ENCODE measurements around the gene RYR1. TPM values are rescaled to one million over a fixed set of nuclear protein-coding genes. Genes with fewer than 3 reads are reported as not detected.
"Not testable (repeated sequence)": the region's sequence is repeated elsewhere in the genome, so short reads cannot be mapped to it uniquely, and the experiment has no call there.

Gene RYR1
- total RNA-seq, 1 donor from 2014 or later, result 4.8 TPM

DNA sequence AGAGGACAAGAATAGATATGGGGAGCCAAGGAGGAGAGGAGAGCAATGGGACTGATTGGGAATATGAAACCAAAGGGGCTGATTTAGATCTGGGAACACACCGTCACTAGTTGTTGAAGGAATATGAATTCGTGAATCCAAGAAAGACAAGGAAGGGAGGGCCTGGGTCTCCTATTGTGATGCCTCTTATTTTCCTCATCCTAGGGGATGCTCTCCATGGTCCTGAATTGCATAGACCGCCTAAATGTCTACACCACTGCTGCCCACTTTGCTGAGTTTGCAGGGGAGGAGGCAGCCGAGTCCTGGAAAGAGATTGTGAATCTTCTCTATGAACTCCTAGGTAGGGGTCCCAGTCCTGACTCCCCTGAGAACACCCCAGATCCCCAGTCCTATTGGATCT is 21.5 kb downstream of the RYR1 start:
- DNase-seq (ENCODE audit: low spot score), result no peak

- no peak for DNase-seq (ENCODE audit: low spot score)
Observed at GRCh38 chr19:38457202-38457601, 23.7 kb downstream of the RYR1 start.

DNA sequence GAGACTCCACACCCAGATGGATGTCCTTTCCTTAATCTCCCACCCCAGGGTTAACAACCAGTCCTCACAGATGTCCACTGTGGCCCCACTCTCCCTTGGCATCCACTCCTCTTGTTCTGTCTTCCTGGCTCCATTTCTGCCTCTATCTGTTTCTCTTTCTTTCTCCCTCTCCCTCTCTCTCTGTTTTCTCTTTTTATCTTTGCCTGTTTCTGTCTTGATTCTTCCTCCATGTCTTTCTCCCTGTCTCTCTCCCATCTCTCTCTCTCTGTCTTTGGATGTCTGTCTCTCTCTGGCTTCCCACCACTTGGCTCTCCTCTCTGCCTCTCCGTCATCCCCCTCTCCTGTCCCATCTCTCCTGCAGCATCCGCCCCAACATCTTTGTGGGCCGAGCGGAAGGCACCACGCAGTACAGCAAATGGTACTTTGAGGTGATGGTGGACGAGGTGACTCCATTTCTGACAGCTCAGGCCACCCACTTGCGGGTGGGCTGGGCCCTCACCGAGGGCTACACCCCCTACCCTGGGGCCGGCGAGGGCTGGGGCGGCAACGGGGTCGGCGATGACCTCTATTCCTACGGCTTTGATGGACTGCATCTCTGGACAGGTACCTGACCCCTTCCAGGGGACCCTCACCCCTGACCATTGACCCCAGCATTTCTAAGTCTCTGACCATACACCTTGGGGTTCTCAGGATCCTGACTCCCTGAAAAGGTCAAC is 24.4 kb downstream of the RYR1 start:
- no peak for DNase-seq (ENCODE audit: low spot score)

DNA sequence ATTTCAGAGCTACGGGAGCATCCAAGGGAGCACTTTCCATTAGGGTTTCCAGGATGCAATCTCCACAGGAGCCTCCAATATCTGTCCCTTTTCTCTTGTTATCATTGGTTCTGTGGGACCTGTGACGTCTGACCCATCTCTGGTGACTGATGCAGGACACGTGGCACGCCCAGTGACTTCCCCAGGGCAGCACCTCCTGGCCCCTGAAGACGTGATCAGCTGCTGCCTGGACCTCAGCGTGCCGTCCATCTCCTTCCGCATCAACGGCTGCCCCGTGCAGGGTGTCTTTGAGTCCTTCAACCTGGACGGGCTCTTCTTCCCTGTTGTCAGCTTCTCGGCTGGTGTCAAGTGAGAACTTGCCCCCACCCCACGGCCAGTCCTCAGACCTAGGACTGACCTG is 25.5 kb downstream of the RYR1 start:
- DNase-seq (ENCODE audit: low spot score), result no peak

GRCh38 chr19:38463365-38463764 is 29.9 kb downstream of the RYR1 start:
- no peak for DNase-seq (ENCODE audit: low spot score)

GRCh38 chr19:38464421-38465082 is 31.1 kb downstream of the RYR1 start:
- DNase-seq (ENCODE audit: low spot score), result no peak

- no peak for DNase-seq (ENCODE audit: low spot score)
Observed at GRCh38 chr19:38466050-38466449, 32.6 kb downstream of the RYR1 start.

GRCh38 chr19:38467541-38468525 is 34.3 kb downstream of the RYR1 start:
- no peak for DNase-seq (ENCODE audit: low spot score)

DNA sequence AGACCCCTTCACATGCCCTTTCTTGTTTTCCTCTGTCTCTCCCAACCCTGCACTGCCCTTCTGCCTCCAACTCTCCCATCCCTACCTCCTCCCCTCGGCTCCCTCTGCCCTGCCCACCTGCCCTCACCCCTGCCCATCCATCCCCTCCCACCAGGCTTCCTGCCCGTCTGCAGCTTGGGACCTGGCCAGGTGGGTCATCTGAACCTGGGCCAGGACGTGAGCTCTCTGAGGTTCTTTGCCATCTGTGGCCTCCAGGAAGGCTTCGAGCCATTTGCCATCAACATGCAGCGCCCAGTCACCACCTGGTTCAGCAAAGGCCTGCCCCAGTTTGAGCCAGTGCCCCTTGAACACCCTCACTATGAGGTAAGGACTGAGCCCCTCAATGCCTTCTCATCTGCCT is 35.7 kb downstream of the RYR1 start:
- DNase-seq (ENCODE audit: low spot score), result no peak

- DNase-seq (ENCODE audit: low spot score), result no peak
Observed at GRCh38 chr19:38470788-38471480, 37.4 kb downstream of the RYR1 start.

- not testable (repeated sequence) for DNase-seq (ENCODE audit: low spot score)
Observed at GRCh38 chr19:38472725-38473124, 39.2 kb downstream of the RYR1 start.

DNA sequence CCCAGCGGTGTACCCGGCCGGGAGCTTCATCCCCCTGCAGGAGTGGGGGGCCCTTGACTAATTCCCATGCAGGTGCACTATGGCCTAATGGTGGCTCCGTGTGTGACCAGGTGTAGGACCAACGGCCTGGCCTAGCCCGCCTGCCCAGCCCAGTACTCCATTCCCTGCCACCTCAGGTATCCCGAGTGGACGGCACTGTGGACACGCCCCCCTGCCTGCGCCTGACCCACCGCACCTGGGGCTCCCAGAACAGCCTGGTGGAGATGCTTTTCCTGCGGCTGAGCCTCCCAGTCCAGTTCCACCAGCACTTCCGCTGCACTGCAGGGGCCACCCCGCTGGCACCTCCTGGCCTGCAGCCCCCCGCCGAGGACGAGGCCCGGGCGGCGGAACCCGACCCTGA is 39.7 kb downstream of the RYR1 start:
- DNase-seq (ENCODE audit: low spot score), result no peak

GRCh38 chr19:38475176-38475575 is 41.7 kb downstream of the RYR1 start:
- no peak for DNase-seq (ENCODE audit: low spot score)

- DNase-seq (ENCODE audit: low spot score), result no peak
Observed at GRCh38 chr19:38478273-38478971, 44.9 kb downstream of the RYR1 start.

- DNase-seq (ENCODE audit: low spot score), result no peak
Observed at GRCh38 chr19:38482496-38482895, 49.0 kb downstream of the RYR1 start.

GRCh38 chr19:38483016-38483630 is 49.6 kb downstream of the RYR1 start:
- no peak for DNase-seq (ENCODE audit: low spot score)

DNA sequence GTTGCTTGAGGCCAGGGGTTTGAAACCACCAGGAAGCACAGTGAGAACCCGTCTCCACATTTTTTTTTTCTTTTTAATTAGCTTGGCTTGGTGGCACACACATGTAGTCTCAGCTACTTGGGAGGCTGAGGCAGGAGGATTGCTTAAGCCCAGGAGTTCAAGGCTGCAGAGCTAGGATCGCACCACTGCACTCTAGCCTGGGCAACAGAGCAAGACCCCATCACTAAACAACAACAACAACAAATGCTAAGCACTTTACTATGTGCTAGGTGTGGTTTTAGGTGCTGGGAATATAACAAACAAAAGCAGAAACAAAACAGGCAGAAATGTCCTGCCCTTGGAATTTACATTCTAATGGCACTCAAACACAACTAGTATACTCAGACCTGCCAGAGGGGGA is 51.3 kb downstream of the RYR1 start:
- no peak for DNase-seq (ENCODE audit: low spot score)

GRCh38 chr19:38485541-38486285 is 52.2 kb downstream of the RYR1 start:
- no peak for DNase-seq (ENCODE audit: low spot score)

DNA sequence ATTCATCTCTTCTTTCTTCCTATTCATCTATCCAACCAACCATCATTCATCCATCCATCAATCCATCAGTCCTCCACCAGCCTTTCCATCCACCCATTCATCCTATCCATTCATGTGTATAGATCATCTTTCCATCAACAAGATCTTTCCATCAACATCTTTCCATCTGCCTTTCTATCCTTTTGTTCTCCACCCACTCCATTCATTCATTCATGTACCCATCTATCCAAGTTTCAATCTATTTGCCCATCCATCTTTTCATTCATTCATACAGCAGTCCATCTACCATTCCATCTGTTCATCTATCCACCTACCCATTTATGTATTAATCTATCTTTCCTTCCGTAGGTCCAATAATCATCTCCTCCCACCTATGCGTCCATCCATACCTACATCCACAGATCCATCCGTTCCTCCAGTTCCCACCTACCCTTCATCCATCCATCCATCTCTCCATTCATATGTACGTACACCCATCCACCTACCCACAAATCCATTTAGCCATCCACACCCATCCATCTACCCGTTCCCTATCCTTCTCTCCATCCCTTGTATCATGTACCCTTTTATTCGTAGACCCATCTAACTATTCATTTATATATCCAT is 53.3 kb downstream of the RYR1 start:
- no peak for DNase-seq (ENCODE audit: low spot score)

All from mesenteric fat pad (tissue), 1 donor.